ENCODE results near the gene FRAT1. TPM values are rescaled to one million over a fixed set of nuclear protein-coding genes. Genes with fewer than 3 reads are reported as not detected.

FRAT1 gene
- total RNA-seq, 2 experiments from 2014 or later = 3.0 to 3.2 TPM

DNA sequence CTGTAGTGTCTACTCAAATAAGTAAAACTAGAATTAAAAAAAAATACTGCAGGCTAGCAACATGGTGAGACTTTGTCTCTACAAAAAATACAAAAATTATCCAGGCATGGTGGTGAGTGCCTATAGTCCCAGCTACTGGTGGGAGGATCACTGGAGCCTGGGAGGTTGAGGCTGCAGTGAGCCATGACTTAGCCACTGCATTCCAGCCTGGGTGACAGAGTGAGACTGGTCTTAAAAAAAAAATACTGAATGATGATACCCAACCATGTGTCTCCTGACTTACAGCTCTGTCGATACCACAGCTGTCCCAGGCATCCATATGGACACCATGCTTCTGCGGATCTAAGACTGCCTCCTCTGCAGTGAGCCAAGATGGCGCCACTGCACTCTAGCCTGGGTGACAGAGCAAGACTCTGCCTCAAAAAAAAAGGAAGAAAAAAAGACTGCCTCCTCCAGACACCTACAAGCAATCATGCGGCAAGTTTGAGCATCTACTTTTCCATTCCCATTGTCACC, 7.9 kb upstream of the FRAT1 start:
- no peak overlapping the region for H3K27ac Mint-ChIP-seq
- no peak overlapping the region for H3K4me3 Mint-ChIP-seq
- ChIA-PET CTCF (interaction anchor here (0.6 kb wide), 1 partner anchor 1222 kb away, joined by 3 read pairs; no protein-coding TSS in a partner anchor), POLR2A (no interaction called here)
- intact Hi-C loops (cut with micrococcal nuclease) = no loop called here
- H3K4me1 Mint-ChIP-seq (ENCODE audit: low read depth) = no peaks in the 10 kb centered on the region
- H3K9me3 Mint-ChIP-seq = no peaks in the 10 kb centered on the region
- TF ChIP-seq, protein P1, sequence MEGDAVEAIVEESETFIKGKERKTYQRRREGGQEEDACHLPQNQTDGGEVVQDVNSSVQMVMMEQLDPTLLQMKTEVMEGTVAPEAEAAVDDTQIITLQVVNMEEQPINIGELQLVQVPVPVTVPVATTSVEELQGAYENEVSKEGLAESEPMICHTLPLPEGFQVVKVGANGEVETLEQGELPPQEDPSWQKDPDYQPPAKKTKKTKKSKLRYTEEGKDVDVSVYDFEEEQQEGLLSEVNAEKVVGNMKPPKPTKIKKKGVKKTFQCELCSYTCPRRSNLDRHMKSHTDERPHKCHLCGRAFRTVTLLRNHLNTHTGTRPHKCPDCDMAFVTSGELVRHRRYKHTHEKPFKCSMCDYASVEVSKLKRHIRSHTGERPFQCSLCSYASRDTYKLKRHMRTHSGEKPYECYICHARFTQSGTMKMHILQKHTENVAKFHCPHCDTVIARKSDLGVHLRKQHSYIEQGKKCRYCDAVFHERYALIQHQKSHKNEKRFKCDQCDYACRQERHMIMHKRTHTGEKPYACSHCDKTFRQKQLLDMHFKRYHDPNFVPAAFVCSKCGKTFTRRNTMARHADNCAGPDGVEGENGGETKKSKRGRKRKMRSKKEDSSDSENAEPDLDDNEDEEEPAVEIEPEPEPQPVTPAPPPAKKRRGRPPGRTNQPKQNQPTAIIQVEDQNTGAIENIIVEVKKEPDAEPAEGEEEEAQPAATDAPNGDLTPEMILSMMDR (IDR thresholded peaks at IDR 0.05) = no peak
- H3K36me3 Mint-ChIP-seq (ENCODE audit: low read depth) = no peaks in the 10 kb centered on the region
- ATAC-seq = no peak
- H3K27me3 Mint-ChIP-seq = no peaks in the 10 kb centered on the region
- no peak for DNase-seq

DNA sequence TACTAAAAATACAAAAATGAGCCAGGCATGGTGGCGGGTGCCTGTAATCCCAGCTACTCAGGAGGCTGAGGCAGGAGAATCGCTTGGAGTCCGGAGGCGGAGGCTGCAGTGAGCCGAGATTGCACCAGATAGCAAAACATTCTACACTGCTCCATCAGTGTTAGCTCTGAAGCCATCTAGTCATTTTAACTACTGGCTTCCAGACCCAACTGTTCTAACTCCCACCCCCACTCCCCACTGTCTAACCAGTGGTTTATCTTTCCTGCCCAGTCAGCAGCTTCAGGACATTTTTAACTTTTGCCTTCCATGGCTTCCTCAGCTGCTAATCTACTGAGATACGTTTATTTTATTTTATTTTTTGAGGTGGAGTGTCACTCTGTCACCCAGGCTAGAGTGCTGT, 6.2 kb upstream of the FRAT1 start:
- DNase-seq = no peak
- Mint-ChIP-seq H3K4me3 (no peak overlapping the region), H3K27ac (no peak overlapping the region), H3K4me1 (ENCODE audit: low read depth) (no peaks in the 10 kb centered on the region), H3K9me3 (no peaks in the 10 kb centered on the region), H3K36me3 (ENCODE audit: low read depth) (no peaks in the 10 kb centered on the region), H3K27me3 (no peaks in the 10 kb centered on the region)
- CTCF ChIA-PET = interaction anchor here (1.4 kb wide), 1 partner anchor 34 kb away, joined by 4 read pairs; no protein-coding TSS in a partner anchor
- TF ChIP-seq, protein P1 (IDR thresholded peaks at IDR 0.05) = no peak
- intact Hi-C loops (cut with micrococcal nuclease) = no loop called here
- ATAC-seq = no peak
- POLR2A ChIA-PET = no interaction called here

DNA sequence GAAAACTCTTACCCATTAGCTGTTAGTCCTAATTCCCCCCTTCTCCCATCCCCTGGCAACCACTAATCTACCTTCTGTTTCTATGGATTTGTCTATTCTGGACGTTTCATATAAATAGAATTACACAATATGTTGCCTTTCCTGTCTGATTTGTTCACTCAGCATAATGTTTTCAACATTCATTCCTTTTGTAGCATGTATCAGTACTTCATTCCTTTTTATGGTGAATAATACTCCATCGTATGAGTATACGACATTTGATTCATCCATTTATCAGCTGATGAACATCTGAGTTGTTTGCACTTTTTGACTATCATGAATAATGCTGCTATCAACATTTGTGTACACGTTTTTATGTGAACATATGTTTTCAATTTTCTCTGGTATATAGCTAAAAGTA, 4.4 kb upstream of the FRAT1 start:
- no peak overlapping the region for H3K27ac Mint-ChIP-seq
- intact Hi-C loops (cut with micrococcal nuclease) = no loop called here
- peaks cover 4% of the 10 kb centered on the region for H3K4me1 Mint-ChIP-seq (ENCODE audit: low read depth)
- H3K4me3 Mint-ChIP-seq = no peak overlapping the region
- ATAC-seq (no peak), DNase-seq (no peak)
- CTCF ChIA-PET = no interaction called here
- POLR2A ChIA-PET = no interaction called here
- TF ChIP-seq, protein P1 (IDR thresholded peaks at IDR 0.05) = no peak
- no peaks in the 10 kb centered on the region for H3K9me3 Mint-ChIP-seq
- no peaks in the 10 kb centered on the region for H3K36me3 Mint-ChIP-seq (ENCODE audit: low read depth)
- no peaks in the 10 kb centered on the region for H3K27me3 Mint-ChIP-seq

DNA sequence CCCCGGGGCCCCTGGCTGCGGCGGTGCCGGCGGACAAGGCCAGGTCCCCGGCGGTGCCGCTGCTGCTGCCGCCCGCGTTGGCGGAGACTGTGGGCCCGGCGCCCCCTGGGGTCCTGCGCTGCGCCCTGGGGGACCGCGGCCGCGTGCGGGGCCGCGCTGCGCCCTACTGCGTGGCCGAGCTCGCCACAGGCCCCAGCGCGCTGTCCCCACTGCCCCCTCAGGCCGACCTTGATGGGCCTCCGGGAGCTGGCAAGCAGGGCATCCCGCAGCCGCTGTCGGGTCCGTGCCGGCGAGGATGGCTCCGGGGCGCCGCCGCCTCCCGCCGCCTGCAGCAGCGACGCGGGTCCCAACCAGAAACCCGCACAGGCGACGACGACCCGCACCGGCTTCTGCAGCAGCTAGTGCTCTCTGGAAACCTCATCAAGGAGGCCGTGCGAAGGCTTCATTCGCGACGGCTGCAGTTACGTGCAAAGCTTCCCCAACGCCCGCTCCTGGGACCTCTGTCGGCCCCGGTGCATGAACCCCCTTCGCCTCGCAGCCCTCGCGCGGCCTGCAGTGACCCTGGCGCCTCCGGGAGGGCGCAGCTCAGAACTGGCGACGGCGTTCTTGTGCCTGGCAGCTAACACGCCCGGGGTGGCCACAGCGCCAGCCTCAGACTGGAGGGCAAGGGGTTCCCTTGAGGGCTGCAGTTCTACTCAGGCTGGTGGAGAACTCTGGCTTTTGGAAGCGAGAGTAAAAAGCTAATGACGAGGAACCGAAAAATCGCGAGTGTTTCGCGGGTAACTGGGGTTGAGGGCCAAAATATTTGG, 804 bp downstream of the FRAT1 start:
- Mint-ChIP-seq H3K4me1 (ENCODE audit: low read depth) (peaks cover 21% of the 10 kb centered on the region), H3K36me3 (ENCODE audit: low read depth) (no peaks in the 10 kb centered on the region), H3K27ac (peak overlapping the region; percentile 82), H3K9me3 (no peaks in the 10 kb centered on the region), H3K27me3 (peaks cover 2% of the 10 kb centered on the region), H3K4me3 (peak overlapping the region; percentile 83)
- intact Hi-C loops (cut with micrococcal nuclease) = no loop called here
- peak; percentile 76 for DNase-seq
- TF ChIP-seq, protein P1 (IDR thresholded peaks at IDR 0.05) = no peak
- peak; percentile 67 for ATAC-seq
- ChIA-PET POLR2A (interaction anchor here (0.6 to 2.6 kb wide), 9 partner anchors 11 to 733 kb away, joined by 3 to 82 read pairs (median 3); partner anchors contain the start of genes ARHGAP19, FRAT2 and TM9SF3), CTCF (interaction anchor here (1.1 to 3.5 kb wide), 5 partner anchors 11 to 283 kb away, joined by 3 to 38 read pairs (median 4); partner anchors contain the start of gene FRAT2)
